HepG2 (cell line): ENCODE data around the gene TPI1. TPM values are rescaled to one million over a fixed set of nuclear protein-coding genes. Genes with fewer than 3 reads are reported as not detected.
A peak's percentile ranks its signal among the peaks of the same experiment; 100 is the strongest.

Experiments used
- ATF5 ChIP-seq: sonication (generic); formaldehyde crosslinking; IDR thresholded peaks from 2 replicates; pipeline ENCODE4 v1.4.0; 2020; ENCODE audit warnings: mild to moderate bottlenecking, low read depth, missing genetic modification reagents
- HHEX ChIP-seq: IDR thresholded peaks from 2 replicates; pipeline ENCODE4 v1.6.1; 2016; ENCODE audit warnings: control low read depth
- HMG20B ChIP-seq: conservative IDR thresholded peaks from 2 replicates; pipeline ENCODE4 v1.6.1; 2016; ENCODE audit warnings: missing genetic modification reagents, missing compliant biosample characterization
- HNF1B ChIP-seq: sonication (generic); formaldehyde crosslinking; IDR thresholded peaks from 2 replicates; pipeline ENCODE4 v1.5.1; 2020; ENCODE audit warnings: mild to moderate bottlenecking, moderate library complexity, missing genetic modification reagents
- IKZF5 ChIP-seq: IDR thresholded peaks from 2 replicates; pipeline ENCODE4 v1.6.1; 2018; ENCODE audit warnings: missing genetic modification reagents, mild to moderate bottlenecking, missing compliant biosample characterization
- MXI1 ChIP-seq: IDR thresholded peaks from 3 replicates; pipeline ENCODE4 v1.6.1; 2012; ENCODE audit warnings: low read depth, low read length, inconsistent platforms, borderline replicate concordance
- NFE2L2 ChIP-seq: fragments of 150-350 bp; IDR thresholded peaks from 2 replicates; pipeline ENCODE4 v1.6.1; 2014; ENCODE audit warnings: low read length
- NFIB ChIP-seq: sonication (generic); formaldehyde crosslinking; IDR thresholded peaks from 2 replicates; pipeline ENCODE4 v1.9.0; 2021; ENCODE audit warnings: missing genetic modification reagents, mild to moderate bottlenecking, borderline replicate concordance
- PHF8 ChIP-seq: sonication (generic); formaldehyde crosslinking; IDR thresholded peaks from 2 replicates; pipeline ENCODE4 v1.5.0; 2020; ENCODE audit warnings: missing genetic modification reagents
- SKIL ChIP-seq: sonication (generic); formaldehyde crosslinking; IDR thresholded peaks from 2 replicates; pipeline ENCODE4 v1.8.0; 2022; ENCODE audit warnings: missing genetic modification reagents, mild to moderate bottlenecking, moderate library complexity, borderline replicate concordance
- SNAI1 ChIP-seq: sonication (generic); formaldehyde crosslinking; IDR thresholded peaks from 2 replicates; pipeline ENCODE4 v1.5.0; 2020; ENCODE audit warnings: mild to moderate bottlenecking, missing genetic modification reagents, borderline replicate concordance
- USF2 ChIP-seq, 2 experiments: sonication (generic) in 1 of 2; formaldehyde crosslinking in 1 of 2; IDR thresholded peaks; 2 replicates each; pipeline versions ENCODE4 v1.5.1 to v1.6.1; 2011 to 2020; ENCODE audit warnings: borderline replicate concordance in 1 of 2, low read depth in 1 of 2, low read length in 1 of 2, mild to moderate bottlenecking in 1 of 2, missing genetic modification reagents in 1 of 2, moderate library complexity in 1 of 2
- ZC3H13 ChIP-seq: sonication (generic); formaldehyde crosslinking; IDR thresholded peaks from 2 replicates; pipeline ENCODE4 v1.8.1; 2023; ENCODE audit warnings: mild to moderate bottlenecking, missing genetic modification reagents, moderate library complexity
- ZMAT3 ChIP-seq: sonication (generic); formaldehyde crosslinking; conservative IDR thresholded peaks from 2 replicates; pipeline ENCODE4 v1.7.0; 2021; ENCODE audit warnings: missing genetic modification reagents
- ZNF282 ChIP-seq: fragments of 450-650 bp; IDR thresholded peaks from 2 replicates; pipeline ENCODE4 v1.6.1; 2018; ENCODE audit not compliant: partially characterized antibody
- ZNF546 ChIP-seq: sonication (generic); formaldehyde crosslinking; conservative IDR thresholded peaks from 2 replicates; pipeline ENCODE4 v1.8.1; 2023; ENCODE audit warnings: mild to moderate bottlenecking, missing genetic modification reagents
- ZNF567 ChIP-seq: sonication (generic); formaldehyde crosslinking; IDR thresholded peaks from 2 replicates; pipeline ENCODE4 v1.8.1; 2023; ENCODE audit warnings: mild to moderate bottlenecking, missing genetic modification reagents, borderline replicate concordance
- ZNF772 ChIP-seq: sonication (generic); formaldehyde crosslinking; IDR thresholded peaks from 2 replicates; pipeline ENCODE4 v1.5.0; 2020; ENCODE audit warnings: mild to moderate bottlenecking, missing genetic modification reagents
- ZNF788 ChIP-seq: sonication (generic); formaldehyde crosslinking; IDR thresholded peaks from 2 replicates; pipeline ENCODE4 v1.5.0; 2020; ENCODE audit warnings: mild to moderate bottlenecking, missing genetic modification reagents, borderline replicate concordance
- ZSCAN20 ChIP-seq: sonication (generic); formaldehyde crosslinking; IDR thresholded peaks from 2 replicates; pipeline ENCODE4 v1.4.0; 2020; ENCODE audit warnings: missing genetic modification reagents, mild to moderate bottlenecking, borderline replicate concordance
- polyA plus RNA-seq, 8 experiments: library from polyadenylated mRNA; depleted of rRNA in 3 of 8; stranded (reverse) in 7 of 8; unstranded in 1 of 8; fragments of >200 nt; fragmentation: Illumina TruSeq in 4 of 8; extraction: Trizol in 4 of 8; gene quantifications; 2 replicates each; pipeline versions ENCODE4 v1.2.1 to v1.2.3, GENCODE V29; 2011 to 2016; ENCODE audit warnings: low read depth in 4 of 8, missing spikeins in 1 of 8, mixed read lengths in 1 of 8; ENCODE audit not compliant: insufficient read depth in 1 of 8
- total RNA-seq, 5 experiments: library from RNA; depleted of rRNA; stranded (reverse); fragments of >200 nt; fragmentation: Illumina TruSeq; extraction: Trizol; gene quantifications; 2 replicates each; pipeline ENCODE4 v1.2.3, GENCODE V29; 2016; ENCODE audit warnings: low read depth in 1 of 5

Gene TPI1
- total and polyA plus RNA-seq, 2 of the 13 experiments (the other 11 are each of a cell fraction or from before 2014, with no cell fraction given), result 945 to 2,535 TPM

GRCh38 chr12:6914246-6914946, 47.1 kb downstream of the TPI1 start, which contains the start of gene ENO2 (continued):
- TF ChIP-seq USF2 (IDR thresholded peaks at IDR 0.05; ENCODE audit: low read depth, low read length) (no peak), USF2 (CRISPR knock-in tag; IDR thresholded peaks at IDR 0.05; ENCODE audit: borderline replicate concordance) (peak; percentile 68), ZSCAN20 (peak; percentile 52; the same call in 1 of the 2 replicates), SNAI1 (CRISPR knock-in tag) (no peak), ZNF772 (CRISPR knock-in tag) (peak; percentile 64; the same call in 1 of the 2 replicates), ZNF282 (no peak), PHF8 (peak; percentile 45), ZC3H13 (CRISPR knock-in tag) (0 out of 2 replicates have a peak, but pooled peaks have one; percentile 14), IKZF5 (CRISPR knock-in tag) (0 out of 2 replicates have a peak, but pooled peaks have one; percentile 5), ATF5 (CRISPR knock-in tag) (no peak), ZNF546 (no peak), HHEX (CRISPR knock-in tag) (no peak), SKIL (CRISPR knock-in tag) (0 out of 2 replicates have a peak, but pooled peaks have one; percentile 7), HMG20B (0 out of 2 replicates have a peak, but pooled peaks have one; percentile 13), ZMAT3 (CRISPR knock-in tag) (peak; percentile 49; the same call in 1 of the 2 replicates), HNF1B (CRISPR knock-in tag) (0 out of 2 replicates have a peak, but pooled peaks have one; percentile 36), NFE2L2 (no peak), NFIB (CRISPR knock-in tag) (no peak), ZNF567 (0 out of 2 replicates have a peak, but pooled peaks have one; percentile 52), MXI1 (peak; percentile 30; the same call in 1 of the 3 replicates), ZNF788 (CRISPR knock-in tag) (peak; percentile 63; the same call in 1 of the 2 replicates)
